GM23338 (cell line): ENCODE results near the gene CDCP1. TPM values are rescaled to one million over a fixed set of nuclear protein-coding genes. Genes with fewer than 3 reads are reported as not detected.

Source experiments
- ATAC-seq: fragments of 200-7000 bp; cut with Tn5 transposase; 3 replicates; pipeline ENCODE4 v1.9.1; 2020
- DNase-seq: peaks from one replicate; pipeline ENCODE4 v3.0.0-alpha.2; 2015; ENCODE audit warnings: low spot score
- H2AFZ ChIP-seq: fragments of 200-600 bp; sonication (generic); 2 replicates; pipeline ENCODE4 v1.8.0; 2016; ENCODE audit warnings: antibody characterized with exemption, mild to moderate bottlenecking, moderate library complexity
- H3F3A ChIP-seq: fragments of 200-600 bp; sonication (generic); replicated peaks from 2 replicates; pipeline ENCODE4 v1.8.0; 2017; ENCODE audit warnings: antibody characterized with exemption, mixed run types, low read depth
- H3K27ac ChIP-seq: fragments of 200-600 bp; sonication (generic); 2 replicates; pipeline ENCODE4 v1.6.1; 2016; ENCODE audit warnings: low read depth
- H3K27me3 ChIP-seq: fragments of 200-600 bp; sonication (generic); 2 replicates; pipeline ENCODE4 v1.8.0; 2016; ENCODE audit warnings: mild to moderate bottlenecking, mixed run types, moderate library complexity; ENCODE audit not compliant: insufficient read depth
- H3K36me3 ChIP-seq: fragments of 200-600 bp; sonication (generic); 2 replicates; pipeline ENCODE4 v1.8.0; 2016; ENCODE audit warnings: mild to moderate bottlenecking; ENCODE audit not compliant: insufficient read depth
- H3K4me1 ChIP-seq: fragments of 200-600 bp; sonication (generic); 2 replicates; pipeline ENCODE4 v1.8.0; 2016; ENCODE audit warnings: mild to moderate bottlenecking, moderate library complexity; ENCODE audit not compliant: insufficient read depth
- H3K4me2 ChIP-seq: fragments of 200-600 bp; sonication (generic); 2 replicates; pipeline ENCODE4 v1.7.1; 2017; ENCODE audit warnings: mixed run types
- H3K4me3 ChIP-seq: fragments of 200-600 bp; sonication (generic); 2 replicates; pipeline ENCODE4 v1.6.1; 2016; ENCODE audit warnings: mixed run types
- H3K79me2 ChIP-seq: fragments of 200-600 bp; sonication (generic); replicated peaks from 2 replicates; pipeline ENCODE4 v1.8.0; 2017; ENCODE audit warnings: mild to moderate bottlenecking; ENCODE audit not compliant: insufficient read depth
- H3K9me2 ChIP-seq: fragments of 200-600 bp; sonication (generic); 2 replicates; pipeline ENCODE4 v1.8.0; 2017; ENCODE audit not compliant: insufficient read depth
- H4K20me1 ChIP-seq: fragments of 200-600 bp; sonication (generic); replicated peaks from 2 replicates; pipeline ENCODE4 v1.8.0; 2017; ENCODE audit warnings: mild to moderate bottlenecking; ENCODE audit not compliant: insufficient read depth
- H3K27ac Mint-ChIP-seq: 2 replicates; pipeline ENCODE4 v1.8.0; 2020; ENCODE audit warnings: inconsistent platforms, mild to moderate bottlenecking, moderate library complexity, mixed read lengths
- H3K27me3 Mint-ChIP-seq: 3 replicates; pipeline ENCODE4 v1.8.0; 2022; ENCODE audit warnings: low read depth, mild to moderate bottlenecking, moderate library complexity, mixed read lengths, inconsistent platforms; ENCODE audit not compliant: insufficient read depth, poor library complexity
- H3K36me3 Mint-ChIP-seq: 3 replicates; pipeline ENCODE4 v1.8.0; 2021; ENCODE audit warnings: low read depth, mild to moderate bottlenecking, inconsistent platforms, moderate library complexity, mixed read lengths
- H3K4me1 Mint-ChIP-seq: 3 replicates; pipeline ENCODE4 v1.8.0; 2020; ENCODE audit warnings: mild to moderate bottlenecking, inconsistent platforms, mixed read lengths
- H3K4me3 Mint-ChIP-seq: 3 replicates; pipeline ENCODE4 v1.8.0; 2021; ENCODE audit warnings: moderate library complexity, mild to moderate bottlenecking, inconsistent platforms, mixed read lengths
- H3K9me3 Mint-ChIP-seq: 3 replicates; pipeline ENCODE4 v1.8.0; 2020; ENCODE audit warnings: moderate library complexity, mild to moderate bottlenecking, inconsistent platforms, mixed read lengths
- CTCF ChIP-seq, 2 experiments: fragments of 200-600 bp in 1 of 2; sonication (generic) in 1 of 2; conservative IDR thresholded peaks; 2 replicates each; pipeline versions ENCODE4 v1.5.1 to v1.6.1; 2016 to 2017; ENCODE audit warnings: antibody characterized with exemption in 2 of 2, low read depth in 2 of 2, mild to moderate bottlenecking in 2 of 2, moderate library complexity in 1 of 2
- ETS1 ChIP-seq: IDR thresholded peaks from 2 replicates; pipeline ENCODE4 v1.6.1; 2016; ENCODE audit warnings: antibody characterized with exemption
- EZH2 ChIP-seq: fragments of 200-600 bp; sonication (generic); IDR thresholded peaks from one replicate; pipeline ENCODE4 v1.8.0; 2017; ENCODE audit warnings: antibody characterized with exemption, mild to moderate bottlenecking, low read depth; ENCODE audit not compliant: unreplicated experiment
- EZH2phosphoT487 ChIP-seq: fragments of 200-600 bp; sonication (generic); IDR thresholded peaks from one replicate; pipeline ENCODE4 v1.8.1; 2018; ENCODE audit warnings: antibody characterized with exemption; ENCODE audit not compliant: unreplicated experiment
- JUNB ChIP-seq: IDR thresholded peaks from one replicate; pipeline ENCODE4 v1.6.1; 2016; ENCODE audit warnings: antibody characterized with exemption; ENCODE audit not compliant: unreplicated experiment
- NANOG ChIP-seq: IDR thresholded peaks from 2 replicates; pipeline ENCODE4 v1.6.1; 2016; ENCODE audit warnings: antibody characterized with exemption, borderline replicate concordance
- POLR2AphosphoS5 ChIP-seq: IDR thresholded peaks from 2 replicates; pipeline ENCODE4 v1.6.1; 2016; ENCODE audit warnings: antibody characterized with exemption, low read depth
- STAT1 ChIP-seq: IDR thresholded peaks from one replicate; pipeline ENCODE4 v1.6.1; 2016; ENCODE audit warnings: antibody characterized with exemption; ENCODE audit not compliant: unreplicated experiment
- ZNF331 ChIP-seq: fragments of 250-450 bp; sonication (Bioruptor Pico); IDR thresholded peaks from 2 replicates; pipeline ENCODE4 v1.5.0; 2020; ENCODE audit warnings: low read depth, mild to moderate bottlenecking, moderate library complexity
- polyA plus RNA-seq: library from polyadenylated mRNA; unstranded; fragments of >200 nt; fragmentation: Nextera tagmentation; extraction: Ambion mirVana; gene quantifications from 2 replicates; pipeline ENCODE4 v1.2.1, GENCODE V29; 2016
- total RNA-seq: library from RNA; depleted of rRNA; stranded (reverse); fragments of >200 nt; shearing (Covaris generic); gene quantifications from 2 replicates; pipeline ENCODE4 v1.2.3, GENCODE V29; 2014
- TF ChIP-seq, protein P1 (sequence below): fragments of 250-450 bp; sonication (Bioruptor Pico); IDR thresholded peaks from 2 replicates; pipeline ENCODE4 v1.5.0; 2020; ENCODE audit warnings: mild to moderate bottlenecking, moderate library complexity

Gene CDCP1
- total and polyA plus RNA-seq, 2 experiments from 2014 or later = 7.7 to 20.1 TPM

- Mint-ChIP-seq H3K9me3 (no peaks in the 10 kb centered on the region; the same call in 2 of the 3 replicates), H3K27me3 (peaks cover 5% of the 10 kb centered on the region), H3K4me3 (no peak overlapping the region), H3K27ac (no peak overlapping the region), H3K4me1 (no peaks in the 10 kb centered on the region), H3K36me3 (peaks cover 14% of the 10 kb centered on the region)
- Histone ChIP-seq H3K4me2 (no peak overlapping the region), H2AFZ (no peak overlapping the region), H3K27ac (no peak overlapping the region), H4K20me1 (no peaks in the 10 kb centered on the region), H3K79me2 (no peaks in the 10 kb centered on the region), H3K4me3 (no peak overlapping the region), H3K36me3 (peaks cover 3% of the 10 kb centered on the region; the same call in 1 of the 2 replicates), H3K27me3 (no peaks in the 10 kb centered on the region), H3K9me2 (peaks cover 3% of the 10 kb centered on the region; the same call in 1 of the 2 replicates), H3F3A (no peaks in the 10 kb centered on the region), H3K4me1 (no peaks in the 10 kb centered on the region; the same call in 1 of the 2 replicates)
- ATAC-seq (no peak), DNase-seq (no peak)
- TF ChIP-seq JUNB = no peak
- no peak for TF ChIP-seq POLR2AphosphoS5
- TF ChIP-seq, protein P1, sequence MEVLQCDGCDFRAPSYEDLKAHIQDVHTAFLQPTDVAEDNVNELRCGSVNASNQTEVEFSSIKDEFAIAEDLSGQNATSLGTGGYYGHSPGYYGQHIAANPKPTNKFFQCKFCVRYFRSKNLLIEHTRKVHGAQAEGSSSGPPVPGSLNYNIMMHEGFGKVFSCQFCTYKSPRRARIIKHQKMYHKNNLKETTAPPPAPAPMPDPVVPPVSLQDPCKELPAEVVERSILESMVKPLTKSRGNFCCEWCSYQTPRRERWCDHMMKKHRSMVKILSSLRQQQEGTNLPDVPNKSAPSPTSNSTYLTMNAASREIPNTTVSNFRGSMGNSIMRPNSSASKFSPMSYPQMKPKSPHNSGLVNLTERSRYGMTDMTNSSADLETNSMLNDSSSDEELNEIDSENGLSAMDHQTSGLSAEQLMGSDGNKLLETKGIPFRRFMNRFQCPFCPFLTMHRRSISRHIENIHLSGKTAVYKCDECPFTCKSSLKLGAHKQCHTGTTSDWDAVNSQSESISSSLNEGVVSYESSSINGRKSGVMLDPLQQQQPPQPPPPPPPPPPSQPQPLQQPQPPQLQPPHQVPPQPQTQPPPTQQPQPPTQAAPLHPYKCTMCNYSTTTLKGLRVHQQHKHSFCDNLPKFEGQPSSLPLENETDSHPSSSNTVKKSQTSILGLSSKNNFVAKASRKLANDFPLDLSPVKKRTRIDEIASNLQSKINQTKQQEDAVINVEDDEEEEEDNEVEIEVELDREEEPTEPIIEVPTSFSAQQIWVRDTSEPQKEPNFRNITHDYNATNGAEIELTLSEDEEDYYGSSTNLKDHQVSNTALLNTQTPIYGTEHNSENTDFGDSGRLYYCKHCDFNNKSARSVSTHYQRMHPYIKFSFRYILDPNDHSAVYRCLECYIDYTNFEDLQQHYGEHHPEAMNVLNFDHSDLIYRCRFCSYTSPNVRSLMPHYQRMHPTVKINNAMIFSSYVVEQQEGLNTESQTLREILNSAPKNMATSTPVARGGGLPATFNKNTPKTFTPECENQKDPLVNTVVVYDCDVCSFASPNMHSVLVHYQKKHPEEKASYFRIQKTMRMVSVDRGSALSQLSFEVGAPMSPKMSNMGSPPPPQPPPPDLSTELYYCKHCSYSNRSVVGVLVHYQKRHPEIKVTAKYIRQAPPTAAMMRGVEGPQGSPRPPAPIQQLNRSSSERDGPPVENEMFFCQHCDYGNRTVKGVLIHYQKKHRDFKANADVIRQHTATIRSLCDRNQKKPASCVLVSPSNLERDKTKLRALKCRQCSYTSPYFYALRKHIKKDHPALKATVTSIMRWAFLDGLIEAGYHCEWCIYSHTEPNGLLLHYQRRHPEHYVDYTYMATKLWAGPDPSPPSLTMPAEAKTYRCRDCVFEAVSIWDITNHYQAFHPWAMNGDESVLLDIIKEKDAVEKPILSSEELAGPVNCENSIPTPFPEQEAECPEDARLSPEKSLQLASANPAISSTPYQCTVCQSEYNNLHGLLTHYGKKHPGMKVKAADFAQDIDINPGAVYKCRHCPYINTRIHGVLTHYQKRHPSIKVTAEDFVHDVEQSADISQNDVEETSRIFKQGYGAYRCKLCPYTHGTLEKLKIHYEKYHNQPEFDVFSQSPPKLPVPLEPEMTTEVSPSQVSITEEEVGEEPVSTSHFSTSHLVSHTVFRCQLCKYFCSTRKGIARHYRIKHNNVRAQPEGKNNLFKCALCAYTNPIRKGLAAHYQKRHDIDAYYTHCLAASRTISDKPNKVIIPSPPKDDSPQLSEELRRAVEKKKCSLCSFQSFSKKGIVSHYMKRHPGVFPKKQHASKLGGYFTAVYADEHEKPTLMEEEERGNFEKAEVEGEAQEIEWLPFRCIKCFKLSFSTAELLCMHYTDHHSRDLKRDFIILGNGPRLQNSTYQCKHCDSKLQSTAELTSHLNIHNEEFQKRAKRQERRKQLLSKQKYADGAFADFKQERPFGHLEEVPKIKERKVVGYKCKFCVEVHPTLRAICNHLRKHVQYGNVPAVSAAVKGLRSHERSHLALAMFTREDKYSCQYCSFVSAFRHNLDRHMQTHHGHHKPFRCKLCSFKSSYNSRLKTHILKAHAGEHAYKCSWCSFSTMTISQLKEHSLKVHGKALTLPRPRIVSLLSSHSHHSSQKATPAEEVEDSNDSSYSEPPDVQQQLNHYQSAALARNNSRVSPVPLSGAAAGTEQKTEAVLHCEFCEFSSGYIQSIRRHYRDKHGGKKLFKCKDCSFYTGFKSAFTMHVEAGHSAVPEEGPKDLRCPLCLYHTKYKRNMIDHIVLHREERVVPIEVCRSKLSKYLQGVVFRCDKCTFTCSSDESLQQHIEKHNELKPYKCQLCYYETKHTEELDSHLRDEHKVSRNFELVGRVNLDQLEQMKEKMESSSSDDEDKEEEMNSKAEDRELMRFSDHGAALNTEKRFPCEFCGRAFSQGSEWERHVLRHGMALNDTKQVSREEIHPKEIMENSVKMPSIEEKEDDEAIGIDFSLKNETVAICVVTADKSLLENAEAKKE (CRISPR knock-in tag) = no peak
- no peak for TF ChIP-seq NANOG
- TF ChIP-seq EZH2phosphoT487 = no peak
- no peak for TF ChIP-seq EZH2
- no peak for TF ChIP-seq ZNF331 (CRISPR knock-in tag)
- TF ChIP-seq ETS1 = no peak
- TF ChIP-seq CTCF (conservative IDR thresholded peaks at IDR 0.05; ENCODE audit: low read depth in 2 of 2) = no peak
- no peak for TF ChIP-seq STAT1
Measured at GRCh38 chr3:45080824-45081223, 65.4 kb downstream of the CDCP1 start.
